OCI-LY3 (cell line): Measurements from ENCODE around the gene PHACTR2.
"Not testable (repeated sequence)": the region's sequence is repeated elsewhere in the genome, so short reads cannot be mapped to it uniquely, and the experiment has no call there.

Source experiments
- H2AFZ ChIP-seq: fragments of 200-600, 300-600 bp; shearing (Covaris generic); 2 replicates; pipeline ENCODE4 v1.6.0; 2014; ENCODE audit warnings: antibody characterized with exemption, low read depth, low read length
- H3K27ac ChIP-seq: fragments of 200-600, 300-600 bp; sonication (generic); 2 replicates; pipeline ENCODE4 v1.5.1; 2014; ENCODE audit warnings: mild to moderate bottlenecking, low read length, moderate library complexity, mixed read lengths
- H3K27me3 ChIP-seq: fragments of 200-600, 300-600 bp; sonication (generic); 2 replicates; pipeline ENCODE4 v1.6.1; 2014; ENCODE audit warnings: low read depth, low read length, mixed read lengths
- H3K36me3 ChIP-seq: fragments of 200-600, 300-600 bp; sonication (generic); replicated peaks from 2 replicates; pipeline ENCODE3; 2014; ENCODE audit warnings: low read depth, low read length, mixed read lengths
- H3K4me1 ChIP-seq: fragments of 300-600, 200-600 bp; sonication (generic); 2 replicates; pipeline ENCODE4 v1.6.1; 2014; ENCODE audit warnings: low read length, mixed read lengths
- H3K4me2 ChIP-seq: fragments of 200-600, 300-600 bp; sonication (generic); 2 replicates; pipeline ENCODE4 v1.6.1; 2014; ENCODE audit warnings: low read length, mixed read lengths
- H3K4me3 ChIP-seq: fragments of 300-600, 200-600 bp; sonication (generic); 2 replicates; pipeline ENCODE4 v1.5.1; 2014; ENCODE audit warnings: antibody characterized with exemption, mild to moderate bottlenecking, low read length, moderate library complexity
- H3K79me2 ChIP-seq: fragments of 300-600, 200-600 bp; shearing (Covaris generic); 2 replicates; pipeline ENCODE4 v1.6.1; 2014; ENCODE audit warnings: mild to moderate bottlenecking, low read length, mixed read lengths
- H3K9ac ChIP-seq: fragments of 300-600, 200-600 bp; shearing (Covaris generic); 2 replicates; pipeline ENCODE4 v1.6.0; 2014; ENCODE audit warnings: mild to moderate bottlenecking, low read length, moderate library complexity
- H3K9me3 ChIP-seq: fragments of 200-600, 300-600 bp; shearing (Covaris generic); 2 replicates; pipeline ENCODE4 v1.6.1; 2014; ENCODE audit warnings: low read length, mixed read lengths; ENCODE audit not compliant: insufficient read depth
- H4K20me1 ChIP-seq: fragments of 200-600, 300-600 bp; sonication (generic); 2 replicates; pipeline ENCODE4 v1.6.1; 2016; ENCODE audit warnings: low read length, mixed read lengths; ENCODE audit not compliant: insufficient read depth
- EZH2phosphoT487 ChIP-seq: fragments of 200-600 bp; shearing (Covaris generic); IDR thresholded peaks from 2 replicates; pipeline ENCODE4 v1.6.1; 2018; ENCODE audit warnings: antibody characterized with exemption, mixed run types, low read depth
- TF ChIP-seq, protein P1 (sequence below): fragments of 200-600, 300-600 bp; sonication (generic); IDR thresholded peaks from 2 replicates; pipeline ENCODE4 v1.5.1; 2014; ENCODE audit warnings: antibody characterized with exemption, low read length, low read depth

Gene PHACTR2

DNA sequence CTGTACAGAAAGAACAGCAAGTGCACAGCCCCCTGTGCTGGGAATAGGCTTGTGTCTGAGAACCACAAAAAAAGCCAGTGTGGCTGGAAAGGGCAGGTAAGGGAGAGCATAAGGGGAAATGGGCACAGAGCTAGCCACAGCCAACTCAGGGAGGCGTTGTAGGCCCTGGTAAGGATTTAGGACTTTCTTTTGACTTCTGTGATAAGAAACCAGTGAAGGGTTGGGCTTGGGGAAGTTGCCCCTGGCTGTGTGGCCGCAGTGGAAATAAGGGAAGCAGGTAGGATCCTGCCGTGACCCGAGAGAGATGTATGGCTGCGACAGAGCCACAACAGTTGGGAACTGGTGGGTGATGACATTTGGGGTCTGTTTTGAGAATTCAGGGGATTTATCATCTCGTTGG is 30.0 kb upstream of the PHACTR2 start:
- Histone ChIP-seq H3K9me3 (no peaks in the 10 kb centered on the region), H3K4me2 (no peak overlapping the region), H4K20me1 (no peaks in the 10 kb centered on the region), H2AFZ (no peak overlapping the region), H3K9ac (no peak overlapping the region), H3K4me3 (no peak overlapping the region), H3K79me2 (no peaks in the 10 kb centered on the region), H3K27ac (no peak overlapping the region), H3K4me1 (peaks cover 16% of the 10 kb centered on the region), H3K36me3 (no peaks in the 10 kb centered on the region), H3K27me3 (no peaks in the 10 kb centered on the region)
- TF ChIP-seq EZH2phosphoT487 = no peak
- TF ChIP-seq, protein P1, sequence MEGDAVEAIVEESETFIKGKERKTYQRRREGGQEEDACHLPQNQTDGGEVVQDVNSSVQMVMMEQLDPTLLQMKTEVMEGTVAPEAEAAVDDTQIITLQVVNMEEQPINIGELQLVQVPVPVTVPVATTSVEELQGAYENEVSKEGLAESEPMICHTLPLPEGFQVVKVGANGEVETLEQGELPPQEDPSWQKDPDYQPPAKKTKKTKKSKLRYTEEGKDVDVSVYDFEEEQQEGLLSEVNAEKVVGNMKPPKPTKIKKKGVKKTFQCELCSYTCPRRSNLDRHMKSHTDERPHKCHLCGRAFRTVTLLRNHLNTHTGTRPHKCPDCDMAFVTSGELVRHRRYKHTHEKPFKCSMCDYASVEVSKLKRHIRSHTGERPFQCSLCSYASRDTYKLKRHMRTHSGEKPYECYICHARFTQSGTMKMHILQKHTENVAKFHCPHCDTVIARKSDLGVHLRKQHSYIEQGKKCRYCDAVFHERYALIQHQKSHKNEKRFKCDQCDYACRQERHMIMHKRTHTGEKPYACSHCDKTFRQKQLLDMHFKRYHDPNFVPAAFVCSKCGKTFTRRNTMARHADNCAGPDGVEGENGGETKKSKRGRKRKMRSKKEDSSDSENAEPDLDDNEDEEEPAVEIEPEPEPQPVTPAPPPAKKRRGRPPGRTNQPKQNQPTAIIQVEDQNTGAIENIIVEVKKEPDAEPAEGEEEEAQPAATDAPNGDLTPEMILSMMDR = no peak

DNA sequence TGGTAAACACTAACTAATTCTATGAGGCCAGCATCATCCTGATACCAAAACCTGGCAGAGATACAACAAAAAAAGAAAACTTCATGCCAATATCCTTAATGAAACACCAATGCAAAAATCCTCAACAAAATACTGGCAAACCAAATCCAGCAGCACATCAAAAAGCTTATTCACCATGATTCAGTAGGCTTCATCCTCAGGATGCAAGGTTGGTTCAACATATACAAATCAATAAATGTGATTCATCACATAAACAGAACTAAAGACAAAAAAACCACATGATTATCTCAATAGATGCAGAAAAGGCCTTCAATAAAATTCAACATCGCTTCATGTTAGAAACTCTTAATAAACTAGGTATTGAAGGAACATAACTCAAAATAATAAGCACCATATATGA is 28.4 kb upstream of the PHACTR2 start:
- H2AFZ ChIP-seq, H3K27me3 ChIP-seq, H3K27ac ChIP-seq, H3K9ac ChIP-seq, H4K20me1 ChIP-seq, H3K4me2 ChIP-seq, H3K79me2 ChIP-seq, H3K36me3 ChIP-seq, H3K9me3 ChIP-seq, H3K4me3 ChIP-seq: not testable (repeated sequence)
- peaks cover 16% of the 10 kb centered on the region for H3K4me1 ChIP-seq

DNA sequence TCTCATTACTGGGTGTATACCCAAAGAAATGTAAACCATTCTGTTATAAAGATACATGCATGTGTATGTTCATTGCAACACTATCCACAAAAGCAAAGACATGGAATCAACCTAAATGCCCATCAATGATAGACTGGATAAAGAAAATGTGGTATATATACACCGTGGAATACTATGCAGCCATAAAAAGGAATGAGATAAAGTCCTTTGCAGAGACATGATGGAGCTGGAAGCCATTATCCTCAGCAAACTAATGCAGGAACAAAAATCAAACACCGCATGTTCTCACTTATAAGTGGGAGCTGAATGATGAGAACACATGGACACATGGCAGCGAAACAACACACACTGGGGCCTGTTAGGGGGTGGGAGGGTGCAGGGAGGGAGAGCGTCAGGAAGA is 26.4 kb upstream of the PHACTR2 start:
- not testable (repeated sequence) for H3K9ac ChIP-seq, H3K9me3 ChIP-seq, H3K79me2 ChIP-seq, H2AFZ ChIP-seq, H3K27me3 ChIP-seq, H3K4me2 ChIP-seq, H3K4me3 ChIP-seq, H4K20me1 ChIP-seq, H3K36me3 ChIP-seq, H3K27ac ChIP-seq
- peaks cover 14% of the 10 kb centered on the region for H3K4me1 ChIP-seq

DNA sequence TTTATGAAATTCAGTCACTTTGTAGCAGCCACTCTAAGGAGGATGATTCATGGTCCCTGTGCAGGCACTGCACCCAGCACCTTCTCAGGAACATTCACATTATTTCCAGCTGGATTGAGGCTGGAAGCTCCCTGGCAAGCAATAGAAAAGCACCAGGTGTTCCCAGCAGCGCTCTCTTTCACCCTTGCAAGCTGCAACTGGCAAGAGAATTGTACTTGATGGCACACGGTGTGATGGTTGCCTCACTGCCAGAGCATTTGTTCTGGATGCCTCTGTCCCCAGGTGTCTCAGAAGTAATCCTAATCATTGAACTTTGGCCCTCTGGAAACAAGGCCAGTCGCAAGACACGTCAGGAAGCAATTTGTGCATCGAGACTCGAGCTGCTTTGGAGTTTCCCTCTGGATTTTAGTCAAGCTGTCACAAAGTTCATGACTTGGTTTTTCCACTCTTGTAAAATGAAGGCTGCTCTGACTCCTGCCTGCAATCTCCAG is 24.9 kb upstream of the PHACTR2 start:
- TF ChIP-seq, protein P1 = no peak
- TF ChIP-seq EZH2phosphoT487 = no peak
- Histone ChIP-seq H3K9me3 (no peaks in the 10 kb centered on the region), H3K36me3 (no peaks in the 10 kb centered on the region), H3K79me2 (no peaks in the 10 kb centered on the region), H4K20me1 (no peaks in the 10 kb centered on the region), H3K4me1 (no peaks in the 10 kb centered on the region), H3K27me3 (no peaks in the 10 kb centered on the region), H3K4me2 (no peak overlapping the region), H3K27ac (no peak overlapping the region), H2AFZ (no peak overlapping the region), H3K4me3 (no peak overlapping the region), H3K9ac (no peak overlapping the region)

DNA sequence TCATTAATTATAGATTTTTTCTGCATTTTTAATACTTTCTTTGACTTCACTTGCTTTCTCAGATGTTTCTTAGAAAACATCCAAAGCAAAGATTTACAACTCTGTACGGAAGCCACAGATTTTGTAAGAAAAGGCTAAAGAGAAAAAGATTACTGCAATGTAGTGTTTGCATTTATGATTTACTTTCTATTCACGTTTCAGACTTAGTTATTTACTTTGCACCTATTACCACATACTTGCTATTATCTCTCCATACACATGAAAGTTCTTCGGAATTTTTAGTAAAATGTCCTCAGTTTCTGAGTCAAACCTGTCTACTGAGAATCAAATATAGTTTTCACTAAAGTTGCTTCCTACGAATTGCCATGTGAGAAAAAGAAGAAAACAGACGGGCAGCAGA is 22.2 kb upstream of the PHACTR2 start:
- Histone ChIP-seq H3K27me3 (no peaks in the 10 kb centered on the region), H4K20me1 (no peaks in the 10 kb centered on the region), H3K4me1 (no peaks in the 10 kb centered on the region), H2AFZ (no peak overlapping the region), H3K79me2 (no peaks in the 10 kb centered on the region), H3K9me3 (no peaks in the 10 kb centered on the region), H3K4me3 (no peak overlapping the region), H3K9ac (no peak overlapping the region), H3K27ac (no peak overlapping the region), H3K4me2 (no peak overlapping the region), H3K36me3 (peaks cover 3% of the 10 kb centered on the region)
- TF ChIP-seq, protein P1 = no peak
